GM10266 (cell line): Measurements from ENCODE around the gene ABTB2.

ENCODE experiments used
- DNase-seq: peaks from one replicate; pipeline ENCODE4 v3.0.0; 2012; ENCODE audit errors: extremely low spot score
- TF ChIP-seq, protein P1 (sequence below): IDR thresholded peaks from 2 replicates; pipeline ENCODE4 v1.5.1; 2012; ENCODE audit warnings: mild to moderate bottlenecking, low read depth; ENCODE audit not compliant: control insufficient read depth, insufficient read depth; ENCODE audit errors: missing control alignments

The ABTB2 gene

DNA sequence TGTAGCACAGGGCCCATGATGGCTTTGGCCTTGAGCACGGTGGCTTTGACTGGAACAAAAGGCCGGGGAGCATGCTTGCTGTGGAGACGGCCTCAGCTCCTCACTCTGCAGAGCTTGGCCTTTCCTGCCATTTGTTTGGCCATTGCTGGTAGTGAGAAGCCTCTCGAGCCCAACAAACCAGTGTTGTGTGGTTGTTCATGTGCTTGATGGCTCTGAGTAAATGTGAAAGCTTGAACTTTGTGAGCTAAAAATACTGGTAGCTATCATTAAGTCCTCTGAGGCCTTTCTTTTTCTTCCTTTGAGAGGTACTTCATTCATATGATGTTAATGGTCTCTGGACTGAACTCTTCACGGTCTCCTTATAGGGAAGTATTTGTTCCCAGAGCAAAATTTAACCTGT lies 212.7 kb downstream of the ABTB2 start:
- TF ChIP-seq, protein P1, sequence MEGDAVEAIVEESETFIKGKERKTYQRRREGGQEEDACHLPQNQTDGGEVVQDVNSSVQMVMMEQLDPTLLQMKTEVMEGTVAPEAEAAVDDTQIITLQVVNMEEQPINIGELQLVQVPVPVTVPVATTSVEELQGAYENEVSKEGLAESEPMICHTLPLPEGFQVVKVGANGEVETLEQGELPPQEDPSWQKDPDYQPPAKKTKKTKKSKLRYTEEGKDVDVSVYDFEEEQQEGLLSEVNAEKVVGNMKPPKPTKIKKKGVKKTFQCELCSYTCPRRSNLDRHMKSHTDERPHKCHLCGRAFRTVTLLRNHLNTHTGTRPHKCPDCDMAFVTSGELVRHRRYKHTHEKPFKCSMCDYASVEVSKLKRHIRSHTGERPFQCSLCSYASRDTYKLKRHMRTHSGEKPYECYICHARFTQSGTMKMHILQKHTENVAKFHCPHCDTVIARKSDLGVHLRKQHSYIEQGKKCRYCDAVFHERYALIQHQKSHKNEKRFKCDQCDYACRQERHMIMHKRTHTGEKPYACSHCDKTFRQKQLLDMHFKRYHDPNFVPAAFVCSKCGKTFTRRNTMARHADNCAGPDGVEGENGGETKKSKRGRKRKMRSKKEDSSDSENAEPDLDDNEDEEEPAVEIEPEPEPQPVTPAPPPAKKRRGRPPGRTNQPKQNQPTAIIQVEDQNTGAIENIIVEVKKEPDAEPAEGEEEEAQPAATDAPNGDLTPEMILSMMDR = no peak

DNA sequence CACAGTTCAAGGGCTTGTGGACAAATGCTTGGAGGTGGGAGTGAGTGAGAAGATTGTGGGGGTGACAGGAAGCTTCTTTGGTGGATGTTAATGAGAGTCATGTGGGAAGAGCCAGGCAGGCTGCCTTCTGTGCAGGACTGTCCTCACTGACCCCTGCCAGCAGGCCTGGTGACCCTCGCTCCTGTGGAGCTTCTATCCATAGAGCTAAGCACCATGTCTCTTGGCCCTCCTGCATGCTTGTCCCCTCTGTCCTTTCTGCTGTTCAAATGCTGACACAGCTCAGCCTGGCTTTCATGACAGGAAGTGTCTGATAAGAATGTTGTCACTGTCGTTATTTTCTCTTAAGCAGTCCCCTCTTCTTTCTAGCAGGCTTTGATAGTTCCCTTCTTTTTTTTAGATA lies 214.8 kb downstream of the ABTB2 start:
- no peak for DNase-seq
- TF ChIP-seq, protein P1 = no peak

More for the DNA sequence above, 212.7 kb downstream of the ABTB2 start:
- peak; percentile 73 for DNase-seq

DNA sequence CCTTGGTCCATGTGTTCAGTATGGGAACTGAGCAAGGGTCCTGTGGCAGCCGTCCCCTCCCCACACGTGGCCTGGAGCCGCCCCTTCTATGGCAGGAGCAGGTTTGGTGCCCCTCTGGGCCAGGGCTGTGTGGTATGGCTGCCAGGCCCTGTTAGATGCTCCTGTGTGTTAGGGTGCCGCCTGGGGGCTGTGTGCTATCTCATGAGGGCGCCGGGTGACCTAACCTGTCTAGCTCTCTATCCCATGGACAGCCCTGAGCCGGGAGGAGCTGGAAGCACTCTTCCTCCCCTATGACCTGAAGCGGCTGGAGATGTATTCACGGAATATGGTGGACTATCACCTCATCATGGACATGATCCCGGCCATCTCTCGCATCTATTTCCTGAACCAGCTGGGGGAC lies 217.7 kb downstream of the ABTB2 start:
- DNase-seq = no peak
- TF ChIP-seq, protein P1 = no peak

DNA sequence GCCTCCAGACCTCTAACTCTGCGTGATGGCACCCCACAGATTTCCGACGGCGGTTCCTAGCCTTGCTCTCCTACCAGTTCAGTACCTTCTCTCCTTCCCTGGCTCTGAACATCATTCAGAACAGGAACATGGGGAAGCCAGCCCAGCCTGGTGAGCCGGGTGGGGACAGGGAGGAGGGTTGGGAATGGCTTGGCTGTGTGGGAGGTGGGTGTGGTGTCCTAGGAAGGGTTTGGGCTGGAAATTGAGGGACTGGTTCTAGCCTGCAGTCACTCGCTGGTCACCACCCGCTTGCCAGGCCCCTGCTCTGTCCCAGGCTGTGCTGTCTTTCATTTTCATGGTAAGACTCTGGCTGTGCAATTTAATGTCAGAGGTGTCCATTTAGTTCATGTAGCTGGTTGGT lies 218.5 kb downstream of the ABTB2 start:
- TF ChIP-seq, protein P1 = no peak
- DNase-seq = no peak

DNA sequence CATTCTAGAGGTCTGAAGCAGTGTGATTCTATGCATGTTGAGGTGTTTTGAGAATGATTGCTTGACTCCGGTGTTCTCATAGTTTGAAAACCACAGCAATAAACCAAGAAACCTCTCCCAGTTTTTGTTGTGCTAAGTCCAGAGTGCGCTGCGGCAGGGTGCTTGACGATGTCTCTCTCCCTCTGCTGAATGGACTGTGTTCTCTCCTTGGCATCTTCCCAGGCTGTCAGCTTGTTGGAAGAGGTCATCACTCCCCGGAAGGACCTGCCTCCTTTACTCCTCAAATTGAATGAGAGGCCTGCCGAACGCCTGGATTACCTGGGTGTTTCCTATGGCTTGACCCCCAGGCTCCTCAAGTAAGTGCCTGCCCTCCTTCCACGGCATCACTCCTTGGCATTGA lies 221.4 kb downstream of the ABTB2 start:
- no peak for DNase-seq
- TF ChIP-seq, protein P1 = no peak

DNA sequence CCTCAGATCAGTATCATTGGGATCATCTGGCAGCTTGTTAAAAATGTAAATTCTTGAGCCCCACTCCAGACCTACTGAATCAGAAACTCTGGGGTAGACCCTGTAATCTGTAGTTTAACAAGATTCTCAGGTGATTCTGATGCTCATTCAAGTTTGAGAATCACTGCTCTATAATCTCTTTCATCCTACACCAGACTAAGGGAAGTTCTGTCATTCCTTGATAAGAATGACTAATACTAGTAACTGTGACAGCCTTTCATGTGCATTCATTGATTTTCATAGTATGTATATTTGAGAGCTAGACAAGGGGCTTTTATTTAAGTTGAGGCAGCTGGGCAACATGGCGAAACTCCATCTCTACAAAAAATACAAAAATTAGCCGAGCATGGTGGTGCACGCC lies 222.4 kb downstream of the ABTB2 start:
- TF ChIP-seq, protein P1 = no peak
- no peak for DNase-seq

DNA sequence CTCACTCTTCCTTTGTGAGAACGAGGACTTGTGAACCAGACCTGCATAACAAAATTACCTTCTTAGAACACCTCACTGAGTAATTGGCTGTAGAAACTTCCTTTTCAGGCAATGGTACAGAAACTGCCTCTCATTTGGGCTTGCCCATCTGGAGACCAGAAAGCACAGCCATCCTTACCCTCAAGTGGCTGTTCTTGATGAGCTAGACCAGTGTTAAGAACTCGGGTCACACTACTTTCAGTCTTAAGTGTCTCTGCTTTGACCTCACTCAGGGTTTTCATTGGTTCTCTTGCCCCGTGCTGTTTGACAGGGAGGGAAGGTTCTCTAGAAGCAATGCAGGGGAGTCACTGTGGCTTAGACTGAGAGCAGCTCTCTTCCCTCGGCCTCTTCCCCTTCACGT lies 223.0 kb downstream of the ABTB2 start:
- TF ChIP-seq, protein P1 = no peak
- DNase-seq = no peak
